Measurements from ENCODE around the gene PRKACB.

GRCh38 chr1:84259376-84259775 is 115.3 kb downstream of the PRKACB start:
- TF ChIP-seq CTCF (IDR thresholded peaks at IDR 0.05): no peak
- TF ChIP-seq POLR2A (IDR thresholded peaks at IDR 0.05): no peak
- no peak for TF ChIP-seq POLR2AphosphoS5 (IDR thresholded peaks at IDR 0.05)
- no peak for TF ChIP-seq EP300 (IDR thresholded peaks at IDR 0.05)

Data from gastroesophageal sphincter (tissue), 3 donors.